ENCODE results near the gene SPAG8.

The SPAG8 gene

GRCh38 chr9:35808433-35808832, 3.6 kb downstream of the SPAG8 start:
- DNase-seq (ENCODE audit: low spot score), result no peak

- DNase-seq (ENCODE audit: low spot score), result no peak
These were observed 6.0 kb downstream of the SPAG8 start for GRCh38 chr9:35806101-35806500.

GRCh38 chr9:35801328-35802128, 10.5 kb downstream of the SPAG8 start:
- no peak for DNase-seq (ENCODE audit: low spot score)

- no peak for DNase-seq (ENCODE audit: low spot score)
These were observed 11.5 kb downstream of the SPAG8 start for GRCh38 chr9:35800530-35800929.

- no peak for DNase-seq (ENCODE audit: low spot score)
These were observed 13.2 kb downstream of the SPAG8 start for GRCh38 chr9:35798658-35799374.

- DNase-seq (ENCODE audit: low spot score), result no peak
These were observed 14.6 kb downstream of the SPAG8 start for GRCh38 chr9:35797311-35798109.

GRCh38 chr9:35795695-35796094, 16.4 kb downstream of the SPAG8 start:
- no peak for DNase-seq (ENCODE audit: low spot score)

- DNase-seq (ENCODE audit: low spot score), result no peak
These were observed 18.6 kb downstream of the SPAG8 start for GRCh38 chr9:35793461-35793860.

GRCh38 chr9:35792826-35793225, 19.2 kb downstream of the SPAG8 start:
- DNase-seq (ENCODE audit: low spot score), result no peak

- DNase-seq (ENCODE audit: low spot score), result peak; percentile 30
These were observed 19.8 kb downstream of the SPAG8 start for GRCh38 chr9:35792024-35792813.

- peak; percentile 37 for DNase-seq (ENCODE audit: low spot score)
These were observed 20.7 kb downstream of the SPAG8 start, which contains the start of gene NPR2 for GRCh38 chr9:35791297-35791921. Gene NPR2 (plus strand): TSS chr9:35791591. CDS start chr9:35792409, 818 bp downstream.

GRCh38 chr9:35790385-35791296, 21.4 kb downstream of the SPAG8 start:
- DNase-seq (ENCODE audit: low spot score), result peak; percentile 93

- DNase-seq (ENCODE audit: low spot score), result no peak
These were observed 22.1 kb downstream of the SPAG8 start for GRCh38 chr9:35790025-35790384.

- DNase-seq (ENCODE audit: low spot score), result no peak
These were observed 22.5 kb downstream of the SPAG8 start for GRCh38 chr9:35789541-35789940.

- no peak for DNase-seq (ENCODE audit: low spot score)
These were observed 28.6 kb downstream of the SPAG8 start for GRCh38 chr9:35783418-35783817.

- DNase-seq (ENCODE audit: low spot score), result no peak
These were observed 31.0 kb downstream of the SPAG8 start for GRCh38 chr9:35781066-35781465.

- DNase-seq (ENCODE audit: low spot score), result no peak
These were observed 33.6 kb downstream of the SPAG8 start for GRCh38 chr9:35778496-35778895.

- DNase-seq (ENCODE audit: low spot score), result no peak
These were observed 36.0 kb downstream of the SPAG8 start for GRCh38 chr9:35776018-35776417.

- peak; percentile 73 for DNase-seq (ENCODE audit: low spot score)
These were observed 37.0 kb downstream of the SPAG8 start for GRCh38 chr9:35774907-35775635.

All from cerebellar cortex (tissue), 1 donor.